Activated CD8-positive, alpha-beta T cell treated with anti-CD3 and anti-CD28 coated beads for 36 hours (primary cell): Measurements from ENCODE around the gene GADD45B. TPM values are rescaled to one million over a fixed set of nuclear protein-coding genes. Genes with fewer than 3 reads are reported as not detected.

ENCODE experiments used
- ATAC-seq: fragments of 200-7000 bp; cut with Tn5 transposase; one replicate; pipeline ENCODE4 v1.10.0; 2021; ENCODE audit warnings: mild to moderate bottlenecking, moderate library complexity
- CTCF ChIA-PET: fragments of 350-600 bp; sonication (Branson Sonifier 250); formaldehyde crosslinking; loops from one replicate; lab custom pipeline; 2021; ENCODE audit warnings: antibody characterized with exemption; lab: Charles Lee
- POLR2A ChIA-PET: fragments of 350-600 bp; sonication (Branson Sonifier 250); formaldehyde crosslinking; loops from one replicate; lab custom pipeline; 2021; ENCODE audit warnings: antibody characterized with exemption; lab: Charles Lee
- DNase-seq: peaks from one replicate; pipeline ENCODE4 v3.0.0-alpha.2; 2020
- H3K27ac Mint-ChIP-seq: one replicate; pipeline ENCODE4 v1.8.0; 2021; ENCODE audit warnings: mild to moderate bottlenecking, mixed read lengths
- H3K27me3 Mint-ChIP-seq: one replicate; pipeline ENCODE4 v1.8.0; 2021; ENCODE audit warnings: mixed read lengths
- H3K36me3 Mint-ChIP-seq: one replicate; pipeline ENCODE4 v1.8.0; 2021; ENCODE audit warnings: low read depth, mixed read lengths
- H3K4me1 Mint-ChIP-seq: one replicate; pipeline ENCODE4 v1.8.0; 2021; ENCODE audit warnings: low read depth, mixed read lengths
- H3K4me3 Mint-ChIP-seq: one replicate; pipeline ENCODE4 v1.8.0; 2021; ENCODE audit warnings: mild to moderate bottlenecking, moderate library complexity, mixed read lengths
- H3K9me3 Mint-ChIP-seq: one replicate; pipeline ENCODE4 v1.8.0; 2021; ENCODE audit warnings: mixed read lengths
- intact Hi-C: fragments of 100-400 bp; cut with micrococcal nuclease; formaldehyde crosslinking; loops from one replicate; pipeline ENCODE4 v1.10.0; 2022
- total RNA-seq, 2 experiments: library from RNA; stranded (reverse); gene quantifications; one replicate each; pipeline ENCODE4 v1.2.3, GENCODE V29; 2021
- TF ChIP-seq, protein P1 (sequence below): fragments of 200-600 bp; IDR thresholded peaks from one replicate; pipeline ENCODE4 v1.8.0; 2022; ENCODE audit warnings: antibody characterized with exemption, mild to moderate bottlenecking

The GADD45B gene
- total RNA-seq, 2 experiments from 2014 or later = 98.3 to 102 TPM

DNA sequence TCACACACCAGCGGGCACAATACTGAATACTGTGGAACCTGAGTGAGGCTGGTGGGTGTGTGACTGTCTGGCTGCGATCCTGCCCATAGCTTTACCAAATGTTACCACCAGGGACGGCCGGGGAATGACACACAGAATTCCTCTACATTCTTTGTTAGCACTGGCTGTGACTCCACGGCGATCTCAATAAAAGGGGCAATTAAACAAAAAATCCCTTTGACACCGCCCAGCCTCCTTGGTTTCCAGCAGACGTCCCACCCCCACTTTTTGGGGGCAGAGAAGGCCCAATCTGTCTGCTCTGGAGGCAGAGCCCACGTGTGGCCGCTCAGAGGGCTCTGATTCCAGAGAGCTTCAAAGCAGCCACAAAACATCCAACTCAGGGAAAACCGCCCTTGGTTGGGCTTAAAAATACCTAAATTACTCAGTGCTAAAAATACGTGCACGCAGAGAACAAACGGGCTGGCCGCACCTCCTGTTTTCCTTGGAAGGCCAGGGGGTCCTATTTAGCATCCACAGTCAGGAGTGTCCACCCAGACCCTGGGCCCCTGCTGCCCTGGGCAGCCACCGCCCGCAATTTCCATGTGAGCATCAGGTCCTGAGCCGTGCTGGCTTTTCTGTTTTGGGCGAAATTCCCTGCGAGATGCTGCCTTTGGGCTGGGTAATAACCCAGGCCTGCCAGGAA lies 47.8 kb downstream of the GADD45B start:
- POLR2A ChIA-PET = no interaction called here
- intact Hi-C loops = no loop called here
- Mint-ChIP-seq H3K9me3 (no peaks in the 10 kb centered on the region), H3K36me3 (no peaks in the 10 kb centered on the region), H3K4me3 (no peak overlapping the region), H3K27ac (no peak overlapping the region), H3K4me1 (no peaks in the 10 kb centered on the region), H3K27me3 (no peaks in the 10 kb centered on the region)
- CTCF ChIA-PET = no interaction called here
- no peak for DNase-seq
- no peak for ATAC-seq
- TF ChIP-seq, protein P1, sequence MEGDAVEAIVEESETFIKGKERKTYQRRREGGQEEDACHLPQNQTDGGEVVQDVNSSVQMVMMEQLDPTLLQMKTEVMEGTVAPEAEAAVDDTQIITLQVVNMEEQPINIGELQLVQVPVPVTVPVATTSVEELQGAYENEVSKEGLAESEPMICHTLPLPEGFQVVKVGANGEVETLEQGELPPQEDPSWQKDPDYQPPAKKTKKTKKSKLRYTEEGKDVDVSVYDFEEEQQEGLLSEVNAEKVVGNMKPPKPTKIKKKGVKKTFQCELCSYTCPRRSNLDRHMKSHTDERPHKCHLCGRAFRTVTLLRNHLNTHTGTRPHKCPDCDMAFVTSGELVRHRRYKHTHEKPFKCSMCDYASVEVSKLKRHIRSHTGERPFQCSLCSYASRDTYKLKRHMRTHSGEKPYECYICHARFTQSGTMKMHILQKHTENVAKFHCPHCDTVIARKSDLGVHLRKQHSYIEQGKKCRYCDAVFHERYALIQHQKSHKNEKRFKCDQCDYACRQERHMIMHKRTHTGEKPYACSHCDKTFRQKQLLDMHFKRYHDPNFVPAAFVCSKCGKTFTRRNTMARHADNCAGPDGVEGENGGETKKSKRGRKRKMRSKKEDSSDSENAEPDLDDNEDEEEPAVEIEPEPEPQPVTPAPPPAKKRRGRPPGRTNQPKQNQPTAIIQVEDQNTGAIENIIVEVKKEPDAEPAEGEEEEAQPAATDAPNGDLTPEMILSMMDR = no peak

DNA sequence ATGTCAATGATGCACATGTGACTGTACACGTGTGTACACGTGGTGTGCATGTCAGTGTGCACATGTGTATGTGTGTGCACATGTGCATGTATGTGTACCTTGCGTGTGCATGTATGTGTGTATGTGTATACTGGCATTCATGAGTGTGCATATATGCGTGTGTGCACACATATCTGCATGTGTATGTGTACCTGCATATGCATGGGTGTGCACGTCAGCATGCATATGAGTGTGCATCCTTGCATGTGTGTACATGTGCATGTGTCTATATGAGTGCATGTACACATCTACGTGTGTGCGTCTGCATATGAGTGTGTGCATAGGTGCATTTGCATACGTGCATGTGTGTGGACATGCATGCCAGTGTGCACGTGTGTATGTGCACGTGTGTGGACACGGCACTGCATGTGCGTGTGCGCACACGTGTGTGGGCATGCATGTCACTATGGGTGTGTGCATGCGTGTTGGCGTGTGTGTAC lies 48.5 kb downstream of the GADD45B start:
- Mint-ChIP-seq H3K4me1 (no peaks in the 10 kb centered on the region), H3K36me3 (no peaks in the 10 kb centered on the region), H3K27me3 (no peaks in the 10 kb centered on the region), H3K27ac (no peak overlapping the region), H3K9me3 (no peaks in the 10 kb centered on the region), H3K4me3 (no peak overlapping the region)
- DNase-seq = no peak
- no peak for ATAC-seq
- ChIA-PET CTCF (no interaction called here), POLR2A (no interaction called here)
- TF ChIP-seq, protein P1 = no peak
- intact Hi-C loops = no loop called here

DNA sequence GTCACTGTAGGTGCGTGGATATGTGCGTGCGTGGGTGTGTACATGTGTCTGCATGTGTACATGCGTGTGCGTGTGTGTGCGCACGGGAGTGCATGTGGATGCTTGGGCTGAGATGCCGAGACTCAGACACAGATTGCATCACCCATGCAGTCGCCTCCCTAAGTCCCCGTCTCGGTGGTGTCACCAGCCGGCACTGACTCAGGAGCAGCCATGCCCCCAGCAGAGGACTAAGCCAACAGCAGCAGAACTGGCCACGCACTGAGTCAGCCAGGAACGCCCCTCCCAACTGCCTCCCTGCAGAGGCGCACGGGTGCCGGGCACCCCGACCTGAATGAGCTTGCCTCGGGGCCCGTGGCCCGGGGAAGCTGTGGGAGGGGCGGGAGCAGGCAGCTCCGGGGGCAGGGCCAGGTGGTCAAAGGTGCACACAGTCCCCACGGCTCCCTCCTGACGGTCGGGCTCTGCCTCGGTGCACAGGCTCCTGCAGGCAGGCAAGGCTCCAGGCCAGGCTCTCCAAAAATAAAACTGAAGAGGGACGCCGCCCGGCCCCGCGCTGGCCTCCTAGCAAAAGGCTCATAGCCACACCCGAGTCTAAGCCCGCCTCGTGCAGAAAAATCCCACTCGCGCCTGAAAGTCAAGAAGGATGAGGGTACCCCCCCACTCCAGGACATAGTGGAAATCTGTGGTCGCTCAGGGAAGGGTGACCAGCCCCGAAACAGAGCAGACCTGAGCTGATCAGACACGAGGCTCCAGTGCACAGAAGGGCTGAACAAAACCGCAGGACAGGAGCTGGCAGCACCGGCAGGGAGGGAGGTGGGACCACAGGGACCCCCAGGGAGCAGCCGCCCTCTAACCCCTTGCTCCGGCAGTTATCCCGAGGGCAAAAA lies 49.2 kb downstream of the GADD45B start:
- CTCF ChIA-PET = no interaction called here
- H3K9me3 Mint-ChIP-seq = no peaks in the 10 kb centered on the region
- H3K4me3 Mint-ChIP-seq = no peak overlapping the region
- no peak overlapping the region for H3K27ac Mint-ChIP-seq
- POLR2A ChIA-PET = no interaction called here
- DNase-seq (no peak), ATAC-seq (no peak)
- TF ChIP-seq, protein P1 = no peak
- no peaks in the 10 kb centered on the region for H3K4me1 Mint-ChIP-seq
- intact Hi-C loops = no loop called here
- no peaks in the 10 kb centered on the region for H3K27me3 Mint-ChIP-seq
- no peaks in the 10 kb centered on the region for H3K36me3 Mint-ChIP-seq

DNA sequence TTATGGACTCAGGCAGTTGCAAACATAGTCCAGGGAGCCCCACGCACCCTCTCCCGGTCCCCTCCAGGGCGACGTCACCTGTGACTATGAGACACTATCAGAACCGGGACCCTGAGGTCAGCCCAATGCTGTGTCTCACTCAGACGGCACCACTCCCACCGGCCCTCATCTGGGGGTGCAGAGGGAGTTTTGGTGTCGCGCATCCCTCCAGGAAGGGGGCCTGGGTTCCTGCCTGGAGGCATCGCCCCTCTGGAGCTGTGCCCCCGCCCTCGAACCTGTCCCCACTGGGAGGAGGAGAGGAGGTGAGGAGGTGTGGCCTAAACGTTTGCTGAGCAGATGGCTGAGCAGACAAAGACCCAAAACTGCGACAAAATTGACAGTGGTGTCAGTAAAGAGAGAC lies 51.2 kb downstream of the GADD45B start:
- TF ChIP-seq, protein P1 = no peak
- Mint-ChIP-seq H3K27me3 (no peaks in the 10 kb centered on the region), H3K9me3 (no peaks in the 10 kb centered on the region), H3K36me3 (no peaks in the 10 kb centered on the region), H3K4me1 (peaks cover under 1% of the 10 kb centered on the region), H3K27ac (no peak overlapping the region), H3K4me3 (no peak overlapping the region)
- ATAC-seq (no peak), DNase-seq (no peak)
- intact Hi-C loops = no loop called here
- ChIA-PET POLR2A (no interaction called here), CTCF (no interaction called here)

DNA sequence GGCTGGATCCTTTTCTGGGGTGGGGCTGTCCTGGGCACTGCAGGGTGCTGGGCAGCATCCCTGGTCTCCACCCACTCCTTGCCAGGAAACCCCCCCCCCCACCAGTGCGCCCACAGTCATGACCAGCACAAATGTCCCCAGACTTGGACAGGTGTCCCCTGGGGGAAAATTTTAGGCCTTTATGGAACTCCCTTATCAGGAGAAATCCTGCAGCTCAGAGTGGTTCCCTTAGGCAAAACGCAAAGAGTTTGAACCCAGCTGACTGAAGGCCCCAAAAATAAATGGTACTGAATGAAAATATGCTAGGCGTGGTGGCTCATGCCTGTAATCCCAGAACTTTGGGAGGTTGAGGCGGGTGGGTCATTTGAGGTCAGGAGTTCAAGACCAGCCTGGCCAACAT lies 51.8 kb downstream of the GADD45B start:
- TF ChIP-seq, protein P1 = no peak
- no peaks in the 10 kb centered on the region for H3K9me3 Mint-ChIP-seq
- H3K4me3 Mint-ChIP-seq = no peak overlapping the region
- ChIA-PET POLR2A (no interaction called here), CTCF (no interaction called here)
- no peak for ATAC-seq
- intact Hi-C loops = no loop called here
- H3K27me3 Mint-ChIP-seq = no peaks in the 10 kb centered on the region
- H3K27ac Mint-ChIP-seq = no peak overlapping the region
- no peaks in the 10 kb centered on the region for H3K36me3 Mint-ChIP-seq
- H3K4me1 Mint-ChIP-seq = peaks cover 5% of the 10 kb centered on the region
- DNase-seq = no peak
